Measurements from ENCODE around the gene BRPF1.

BRPF1 gene

GRCh38 chr3:9791127-9791526, 59.6 kb downstream of the BRPF1 start:
- Mint-ChIP-seq H3K4me1 (peaks cover 28% of the 10 kb centered on the region), H3K36me3 (ENCODE audit: low read depth) (peaks cover 43% of the 10 kb centered on the region), H3K9me3 (no peaks in the 10 kb centered on the region), H3K27ac (peak overlapping the region; percentile 100), H3K4me3 (peak overlapping the region; percentile 95 to 98 (median 98)), H3K27me3 (ENCODE audit: low read depth) (no peaks in the 10 kb centered on the region)
- TF ChIP-seq CTCF (IDR thresholded peaks at IDR 0.05; ENCODE audit: unreplicated experiment in 3 of 3) = no peak

GRCh38 chr3:9791790-9792404, 60.4 kb downstream of the BRPF1 start:
- peak overlapping the region; percentile 95 to 98 (median 98) for H3K4me3 Mint-ChIP-seq
- H3K27ac Mint-ChIP-seq = peak overlapping the region; percentile 100
- peaks cover 28% of the 10 kb centered on the region for H3K4me1 Mint-ChIP-seq
- no peaks in the 10 kb centered on the region for H3K27me3 Mint-ChIP-seq (ENCODE audit: low read depth)
- no peaks in the 10 kb centered on the region for H3K9me3 Mint-ChIP-seq
- TF ChIP-seq CTCF (IDR thresholded peaks at IDR 0.05; ENCODE audit: unreplicated experiment in 3 of 3) = no peak
- H3K36me3 Mint-ChIP-seq (ENCODE audit: low read depth) = peaks cover 36% of the 10 kb centered on the region

DNA sequence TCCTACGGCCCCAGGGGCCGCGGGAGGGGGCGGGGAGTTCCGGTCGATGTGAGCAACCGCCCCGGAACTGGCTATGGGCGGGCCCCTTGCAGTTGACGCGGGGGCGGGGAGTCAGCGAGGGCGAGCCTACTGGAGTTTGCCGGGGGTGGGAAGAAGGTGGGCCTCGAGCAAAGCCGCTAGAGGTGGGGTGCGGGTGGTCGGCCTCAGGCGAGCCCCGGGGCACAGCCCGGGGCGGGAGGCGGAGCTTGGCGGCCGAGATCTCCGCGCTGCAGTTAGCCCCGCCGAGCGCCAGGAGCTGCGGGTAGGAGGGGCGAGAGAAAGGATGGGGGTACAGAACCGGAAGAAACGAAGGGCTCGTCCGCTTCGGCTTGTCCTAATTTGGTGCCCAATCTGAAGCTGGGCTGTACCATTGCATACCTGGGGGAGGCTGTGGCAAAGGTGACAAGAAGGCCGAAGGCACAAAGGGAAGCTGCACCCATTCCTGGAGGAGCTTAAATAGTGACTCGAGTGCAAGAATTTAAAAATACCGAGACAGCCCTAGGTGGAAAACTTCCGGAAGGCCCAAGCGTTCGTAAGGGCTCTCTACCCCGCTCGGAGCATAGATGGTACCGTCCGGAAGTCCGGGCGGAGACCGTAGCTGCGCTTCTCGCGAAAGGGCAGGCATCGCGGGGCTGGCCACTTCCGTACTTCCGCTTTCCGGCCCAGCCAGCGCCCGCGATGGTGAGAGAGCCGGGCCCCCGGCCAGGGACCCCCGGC, 61.0 kb downstream of the BRPF1 start, which contains the start of the genes ARPC4 and TADA3:
Gene ARPC4 (plus strand): TSS at position 678 of the 756 bp plus-strand sequence. CDS start 40 bp downstream, at position 718.
Gene TADA3 (minus strand): TSS at position 69 of the 756 bp plus-strand sequence. CDS start 1,007 bp downstream, outside the sequence.
- peak within 1 kb of the TSS; percentile 100 for H3K27ac Mint-ChIP-seq

DNA sequence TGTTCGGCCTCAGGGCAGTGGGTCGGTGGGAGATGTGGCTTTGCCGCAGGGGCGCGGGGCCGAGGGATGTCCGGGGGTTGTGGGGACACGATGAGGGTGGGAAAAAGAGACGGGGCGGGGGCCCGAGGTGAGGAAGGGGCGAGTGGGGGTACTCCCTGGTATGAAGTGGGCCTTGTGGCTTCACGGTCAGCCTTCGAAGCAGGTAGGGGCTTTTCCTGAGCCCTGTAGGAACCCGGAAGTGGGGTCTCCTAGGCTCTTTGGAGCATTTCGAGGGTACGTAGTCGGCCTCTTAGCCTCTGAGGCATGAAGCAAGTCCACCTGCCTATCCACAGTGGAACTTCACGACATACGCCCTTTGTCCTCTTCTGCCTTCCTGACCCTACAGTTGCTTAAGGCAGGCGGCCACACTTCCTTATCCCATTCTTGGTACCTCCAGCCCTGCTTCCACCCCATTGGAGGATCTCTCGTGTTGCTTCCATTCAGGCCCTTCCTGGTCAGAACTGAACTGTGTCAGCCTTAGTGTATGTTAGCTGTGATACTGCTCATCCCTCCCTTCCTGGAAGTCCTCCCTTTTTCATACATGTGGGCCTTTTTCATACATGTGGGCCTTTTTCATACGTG, 61.7 kb downstream of the BRPF1 start:
- Mint-ChIP-seq H3K36me3 (ENCODE audit: low read depth) (peaks cover 40% of the 10 kb centered on the region), H3K4me1 (peaks cover 28% of the 10 kb centered on the region), H3K4me3 (peak overlapping the region; percentile 95 to 98 (median 98)), H3K27me3 (ENCODE audit: low read depth) (no peaks in the 10 kb centered on the region), H3K9me3 (no peaks in the 10 kb centered on the region), H3K27ac (peak overlapping the region; percentile 100)
- no peak for TF ChIP-seq CTCF (IDR thresholded peaks at IDR 0.05; ENCODE audit: unreplicated experiment in 3 of 3)

More for the DNA sequence above, 61.0 kb downstream of the BRPF1 start, which contains the start of the genes ARPC4 and TADA3:
- TF ChIP-seq CTCF (IDR thresholded peaks at IDR 0.05; ENCODE audit: unreplicated experiment in 3 of 3) = no peak
- peaks cover 28% of the 10 kb centered on the region for H3K4me1 Mint-ChIP-seq
- H3K27me3 Mint-ChIP-seq (ENCODE audit: low read depth) = no peaks in the 10 kb centered on the region
- H3K36me3 Mint-ChIP-seq (ENCODE audit: low read depth) = peaks cover 37% of the 10 kb centered on the region
- peak within 1 kb of the TSS; percentile 95 to 98 (median 98) for H3K4me3 Mint-ChIP-seq
- H3K9me3 Mint-ChIP-seq = no peaks in the 10 kb centered on the region

- no peak for TF ChIP-seq CTCF (IDR thresholded peaks at IDR 0.05; ENCODE audit: unreplicated experiment in 3 of 3)
- H3K4me1 Mint-ChIP-seq = peaks cover 28% of the 10 kb centered on the region
- peak overlapping the region; percentile 75 to 83 (median 82) for H3K27ac Mint-ChIP-seq
- H3K27me3 Mint-ChIP-seq (ENCODE audit: low read depth) = no peaks in the 10 kb centered on the region
- H3K36me3 Mint-ChIP-seq (ENCODE audit: low read depth) = peaks cover 39% of the 10 kb centered on the region
- peak overlapping the region; percentile 95 to 98 (median 98) for H3K4me3 Mint-ChIP-seq
- H3K9me3 Mint-ChIP-seq = no peaks in the 10 kb centered on the region
Observed at GRCh38 chr3:9794400-9794799, 62.9 kb downstream of the BRPF1 start.

All from nephron (organoid).